GM23338 (cell line): ENCODE results near the gene SLC6A3. TPM values are rescaled to one million over a fixed set of nuclear protein-coding genes. Genes with fewer than 3 reads are reported as not detected.

ENCODE experiments used
- ATAC-seq: fragments of 200-7000 bp; cut with Tn5 transposase; 3 replicates; pipeline ENCODE4 v1.9.1; 2020
- DNase-seq: peaks from one replicate; pipeline ENCODE4 v3.0.0-alpha.2; 2015; ENCODE audit warnings: low spot score
- H2AFZ ChIP-seq: fragments of 200-600 bp; sonication (generic); 2 replicates; pipeline ENCODE4 v1.8.0; 2016; ENCODE audit warnings: antibody characterized with exemption, mild to moderate bottlenecking, moderate library complexity
- H3F3A ChIP-seq: fragments of 200-600 bp; sonication (generic); replicated peaks from 2 replicates; pipeline ENCODE4 v1.8.0; 2017; ENCODE audit warnings: antibody characterized with exemption, mixed run types, low read depth
- H3K27ac ChIP-seq: fragments of 200-600 bp; sonication (generic); 2 replicates; pipeline ENCODE4 v1.6.1; 2016; ENCODE audit warnings: low read depth
- H3K27me3 ChIP-seq: fragments of 200-600 bp; sonication (generic); 2 replicates; pipeline ENCODE4 v1.8.0; 2016; ENCODE audit warnings: mild to moderate bottlenecking, mixed run types, moderate library complexity; ENCODE audit not compliant: insufficient read depth
- H3K36me3 ChIP-seq: fragments of 200-600 bp; sonication (generic); 2 replicates; pipeline ENCODE4 v1.8.0; 2016; ENCODE audit warnings: mild to moderate bottlenecking; ENCODE audit not compliant: insufficient read depth
- H3K4me1 ChIP-seq: fragments of 200-600 bp; sonication (generic); 2 replicates; pipeline ENCODE4 v1.8.0; 2016; ENCODE audit warnings: mild to moderate bottlenecking, moderate library complexity; ENCODE audit not compliant: insufficient read depth
- H3K4me2 ChIP-seq: fragments of 200-600 bp; sonication (generic); 2 replicates; pipeline ENCODE4 v1.7.1; 2017; ENCODE audit warnings: mixed run types
- H3K4me3 ChIP-seq: fragments of 200-600 bp; sonication (generic); 2 replicates; pipeline ENCODE4 v1.6.1; 2016; ENCODE audit warnings: mixed run types
- H3K79me2 ChIP-seq: fragments of 200-600 bp; sonication (generic); replicated peaks from 2 replicates; pipeline ENCODE4 v1.8.0; 2017; ENCODE audit warnings: mild to moderate bottlenecking; ENCODE audit not compliant: insufficient read depth
- H3K9me2 ChIP-seq: fragments of 200-600 bp; sonication (generic); 2 replicates; pipeline ENCODE4 v1.8.0; 2017; ENCODE audit not compliant: insufficient read depth
- H4K20me1 ChIP-seq: fragments of 200-600 bp; sonication (generic); replicated peaks from 2 replicates; pipeline ENCODE4 v1.8.0; 2017; ENCODE audit warnings: mild to moderate bottlenecking; ENCODE audit not compliant: insufficient read depth
- H3K27ac Mint-ChIP-seq: 2 replicates; pipeline ENCODE4 v1.8.0; 2020; ENCODE audit warnings: inconsistent platforms, mild to moderate bottlenecking, moderate library complexity, mixed read lengths
- H3K27me3 Mint-ChIP-seq: 3 replicates; pipeline ENCODE4 v1.8.0; 2022; ENCODE audit warnings: low read depth, mild to moderate bottlenecking, moderate library complexity, mixed read lengths, inconsistent platforms; ENCODE audit not compliant: insufficient read depth, poor library complexity
- H3K36me3 Mint-ChIP-seq: 3 replicates; pipeline ENCODE4 v1.8.0; 2021; ENCODE audit warnings: low read depth, mild to moderate bottlenecking, inconsistent platforms, moderate library complexity, mixed read lengths
- H3K4me1 Mint-ChIP-seq: 3 replicates; pipeline ENCODE4 v1.8.0; 2020; ENCODE audit warnings: mild to moderate bottlenecking, inconsistent platforms, mixed read lengths
- H3K4me3 Mint-ChIP-seq: 3 replicates; pipeline ENCODE4 v1.8.0; 2021; ENCODE audit warnings: moderate library complexity, mild to moderate bottlenecking, inconsistent platforms, mixed read lengths
- H3K9me3 Mint-ChIP-seq: 3 replicates; pipeline ENCODE4 v1.8.0; 2020; ENCODE audit warnings: moderate library complexity, mild to moderate bottlenecking, inconsistent platforms, mixed read lengths
- EZH2 ChIP-seq: fragments of 200-600 bp; sonication (generic); IDR thresholded peaks from one replicate; pipeline ENCODE4 v1.8.0; 2017; ENCODE audit warnings: antibody characterized with exemption, mild to moderate bottlenecking, low read depth; ENCODE audit not compliant: unreplicated experiment
- EZH2phosphoT487 ChIP-seq: fragments of 200-600 bp; sonication (generic); IDR thresholded peaks from one replicate; pipeline ENCODE4 v1.8.1; 2018; ENCODE audit warnings: antibody characterized with exemption; ENCODE audit not compliant: unreplicated experiment
- JUNB ChIP-seq: IDR thresholded peaks from one replicate; pipeline ENCODE4 v1.6.1; 2016; ENCODE audit warnings: antibody characterized with exemption; ENCODE audit not compliant: unreplicated experiment
- NANOG ChIP-seq: IDR thresholded peaks from 2 replicates; pipeline ENCODE4 v1.6.1; 2016; ENCODE audit warnings: antibody characterized with exemption, borderline replicate concordance
- POLR2AphosphoS5 ChIP-seq: IDR thresholded peaks from 2 replicates; pipeline ENCODE4 v1.6.1; 2016; ENCODE audit warnings: antibody characterized with exemption, low read depth
- ZNF114 ChIP-seq: fragments of 250-450 bp; sonication (Bioruptor Pico); IDR thresholded peaks from 2 replicates; pipeline ENCODE4 v1.5.0; 2020; ENCODE audit warnings: mild to moderate bottlenecking, moderate library complexity
- ZNF331 ChIP-seq: fragments of 250-450 bp; sonication (Bioruptor Pico); IDR thresholded peaks from 2 replicates; pipeline ENCODE4 v1.5.0; 2020; ENCODE audit warnings: low read depth, mild to moderate bottlenecking, moderate library complexity
- polyA plus RNA-seq: library from polyadenylated mRNA; unstranded; fragments of >200 nt; fragmentation: Nextera tagmentation; extraction: Ambion mirVana; gene quantifications from 2 replicates; pipeline ENCODE4 v1.2.1, GENCODE V29; 2016
- total RNA-seq: library from RNA; depleted of rRNA; stranded (reverse); fragments of >200 nt; shearing (Covaris generic); gene quantifications from 2 replicates; pipeline ENCODE4 v1.2.3, GENCODE V29; 2014
- TF ChIP-seq, protein P1 (sequence below): fragments of 250-450 bp; sonication (Bioruptor Pico); IDR thresholded peaks from 2 replicates; pipeline ENCODE4 v1.5.0; 2020; ENCODE audit warnings: mild to moderate bottlenecking, moderate library complexity
- TF ChIP-seq, protein P2 (sequence below): IDR thresholded peaks from 2 replicates; pipeline ENCODE4 v1.6.1; 2016; ENCODE audit warnings: antibody characterized with exemption
- TF ChIP-seq, protein P3 (sequence below), 2 experiments: fragments of 200-600 bp in 1 of 2; sonication (generic) in 1 of 2; conservative IDR thresholded peaks; 2 replicates each; pipeline versions ENCODE4 v1.5.1 to v1.6.1; 2016 to 2017; ENCODE audit warnings: antibody characterized with exemption in 2 of 2, low read depth in 2 of 2, mild to moderate bottlenecking in 2 of 2, moderate library complexity in 1 of 2

SLC6A3 gene
- total and polyA plus RNA-seq, 2 experiments from 2014 or later = 0.76 to 1.0 TPM

DNA sequence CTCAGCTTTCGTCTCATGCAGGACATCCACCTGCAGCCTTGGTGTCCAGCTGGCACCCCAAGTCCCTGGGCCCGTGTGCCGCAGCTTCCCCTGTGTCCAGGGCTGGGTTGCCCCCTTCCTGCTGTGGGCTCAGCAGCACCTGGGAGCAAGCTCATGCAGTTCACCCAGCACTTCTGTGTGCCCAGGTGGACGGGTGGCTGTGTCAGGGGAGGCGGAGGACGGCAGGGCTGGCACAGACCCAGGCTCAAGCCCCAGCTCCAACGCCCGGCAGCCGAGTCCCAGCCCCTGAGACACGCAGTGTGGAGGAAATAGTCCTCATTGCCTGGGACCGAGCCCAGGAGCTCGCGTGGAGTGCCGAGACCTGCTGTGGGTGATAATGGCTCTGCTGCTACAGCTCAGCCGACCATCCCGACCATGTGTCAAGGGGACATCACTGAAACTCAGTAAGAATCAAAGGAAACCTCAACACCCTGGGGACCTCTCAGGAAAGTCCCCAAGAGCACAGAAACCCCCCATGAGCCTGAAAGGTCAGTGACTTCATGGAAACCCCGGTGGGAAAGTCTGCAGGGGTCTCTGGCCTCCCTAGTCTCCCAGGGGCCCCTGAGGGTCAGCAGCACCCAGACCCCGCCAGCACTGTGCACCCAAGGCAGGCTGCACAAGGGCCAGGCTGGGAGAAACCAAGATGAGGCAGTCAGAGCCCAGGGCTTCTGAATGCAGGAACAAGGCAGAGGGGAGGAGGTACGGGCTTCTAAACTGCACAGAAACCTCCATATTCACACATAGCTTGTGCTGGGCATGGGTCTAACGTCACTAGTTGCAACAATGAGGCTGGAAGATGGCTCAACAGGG lies 39.7 kb upstream of the SLC6A3 start:
- Histone ChIP-seq H2AFZ (no peak overlapping the region), H3K9me2 (no peaks in the 10 kb centered on the region), H3K36me3 (peaks cover 14% of the 10 kb centered on the region), H3K79me2 (0 out of 2 replicates have a peak, but pooled peaks cover 11% of the 10 kb centered on the region), H3K4me2 (no peak overlapping the region), H3K4me3 (no peak overlapping the region), H3F3A (peaks cover 8% of the 10 kb centered on the region; the same call in 1 of the 2 replicates), H3K27me3 (no peaks in the 10 kb centered on the region), H3K27ac (no peak overlapping the region), H3K4me1 (no peaks in the 10 kb centered on the region), H4K20me1 (peaks cover 4% of the 10 kb centered on the region; the same call in 1 of the 2 replicates)
- DNase-seq (no peak), ATAC-seq (no peak)
- no peak overlapping the region for H3K4me3 Mint-ChIP-seq
- H3K27me3 Mint-ChIP-seq = peaks cover 11% of the 10 kb centered on the region
- H3K27ac Mint-ChIP-seq = peak overlapping the region; percentile 62
- H3K9me3 Mint-ChIP-seq = no peaks in the 10 kb centered on the region; the same call in 2 of the 3 replicates
- peaks cover 62% of the 10 kb centered on the region for H3K36me3 Mint-ChIP-seq
- H3K4me1 Mint-ChIP-seq = peaks cover 5% of the 10 kb centered on the region; the same call in 1 of the 3 replicates
- TF ChIP-seq ZNF331 (CRISPR knock-in tag) (no peak), EZH2 (no peak), NANOG (no peak)

DNA sequence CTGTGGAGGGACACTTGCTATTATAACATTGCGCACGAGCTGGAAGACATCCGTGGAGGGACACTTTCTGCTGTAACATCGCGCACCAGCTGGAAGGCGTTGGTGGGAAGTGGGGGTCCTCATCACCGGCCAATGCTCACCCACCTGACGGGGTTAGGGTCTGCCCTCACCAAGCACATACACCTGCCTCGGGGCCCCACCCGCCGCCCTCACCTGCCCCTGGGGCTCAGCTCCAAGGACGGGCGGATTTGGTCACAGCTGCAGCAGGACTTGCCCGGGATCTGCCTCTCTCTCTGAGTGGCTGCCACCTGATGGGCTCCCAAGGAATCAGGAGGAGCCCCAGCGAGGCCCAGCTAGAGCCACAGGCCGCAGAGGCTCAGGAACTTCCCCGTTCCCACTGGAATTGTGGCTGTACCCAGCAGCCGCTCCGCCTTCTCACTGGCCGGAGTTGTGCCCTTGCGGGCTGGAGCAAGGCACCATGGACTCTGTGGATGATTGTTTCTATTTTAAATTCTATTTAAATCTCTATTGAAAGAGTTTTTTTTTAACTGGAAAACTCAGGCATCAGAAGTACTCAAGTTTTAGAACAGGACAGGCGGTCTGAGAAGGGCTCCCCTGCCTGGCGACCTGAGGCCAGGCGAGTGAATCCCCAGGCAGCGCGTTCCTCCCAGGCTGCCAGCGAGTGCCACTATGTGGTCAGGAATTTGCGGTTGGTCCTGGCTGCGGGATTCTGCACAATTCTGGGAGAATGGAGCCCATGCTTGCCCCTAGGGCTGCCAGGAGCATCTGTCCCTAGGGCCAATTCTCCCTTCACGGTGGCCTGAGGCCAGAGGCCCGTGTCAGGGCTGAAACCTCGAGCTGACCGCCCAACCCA lies 38.9 kb upstream of the SLC6A3 start:
- Histone ChIP-seq H3K79me2 (peaks cover 13% of the 10 kb centered on the region; the same call in 1 of the 2 replicates), H3K9me2 (no peaks in the 10 kb centered on the region), H3K4me3 (no peak overlapping the region), H4K20me1 (peaks cover 4% of the 10 kb centered on the region; the same call in 1 of the 2 replicates), H3K36me3 (peaks cover 14% of the 10 kb centered on the region), H3K4me1 (no peaks in the 10 kb centered on the region), H3K4me2 (no peak overlapping the region), H3F3A (peaks cover 6% of the 10 kb centered on the region; the same call in 1 of the 2 replicates), H2AFZ (no peak overlapping the region), H3K27ac (0 out of 2 replicates have a peak overlapping the region, but pooled peaks have one; percentile 66), H3K27me3 (no peaks in the 10 kb centered on the region)
- no peak overlapping the region for H3K27ac Mint-ChIP-seq
- peaks cover 11% of the 10 kb centered on the region for H3K27me3 Mint-ChIP-seq
- H3K36me3 Mint-ChIP-seq = peaks cover 58% of the 10 kb centered on the region
- ATAC-seq (no peak), DNase-seq (no peak)
- no peaks in the 10 kb centered on the region; the same call in 2 of the 3 replicates for H3K9me3 Mint-ChIP-seq
- H3K4me3 Mint-ChIP-seq = no peak overlapping the region
- peaks cover 5% of the 10 kb centered on the region; the same call in 1 of the 3 replicates for H3K4me1 Mint-ChIP-seq
- TF ChIP-seq ZNF114 (CRISPR knock-in tag) (no peak), JUNB (no peak), POLR2AphosphoS5 (no peak), EZH2phosphoT487 (no peak)
- TF ChIP-seq, protein P1, sequence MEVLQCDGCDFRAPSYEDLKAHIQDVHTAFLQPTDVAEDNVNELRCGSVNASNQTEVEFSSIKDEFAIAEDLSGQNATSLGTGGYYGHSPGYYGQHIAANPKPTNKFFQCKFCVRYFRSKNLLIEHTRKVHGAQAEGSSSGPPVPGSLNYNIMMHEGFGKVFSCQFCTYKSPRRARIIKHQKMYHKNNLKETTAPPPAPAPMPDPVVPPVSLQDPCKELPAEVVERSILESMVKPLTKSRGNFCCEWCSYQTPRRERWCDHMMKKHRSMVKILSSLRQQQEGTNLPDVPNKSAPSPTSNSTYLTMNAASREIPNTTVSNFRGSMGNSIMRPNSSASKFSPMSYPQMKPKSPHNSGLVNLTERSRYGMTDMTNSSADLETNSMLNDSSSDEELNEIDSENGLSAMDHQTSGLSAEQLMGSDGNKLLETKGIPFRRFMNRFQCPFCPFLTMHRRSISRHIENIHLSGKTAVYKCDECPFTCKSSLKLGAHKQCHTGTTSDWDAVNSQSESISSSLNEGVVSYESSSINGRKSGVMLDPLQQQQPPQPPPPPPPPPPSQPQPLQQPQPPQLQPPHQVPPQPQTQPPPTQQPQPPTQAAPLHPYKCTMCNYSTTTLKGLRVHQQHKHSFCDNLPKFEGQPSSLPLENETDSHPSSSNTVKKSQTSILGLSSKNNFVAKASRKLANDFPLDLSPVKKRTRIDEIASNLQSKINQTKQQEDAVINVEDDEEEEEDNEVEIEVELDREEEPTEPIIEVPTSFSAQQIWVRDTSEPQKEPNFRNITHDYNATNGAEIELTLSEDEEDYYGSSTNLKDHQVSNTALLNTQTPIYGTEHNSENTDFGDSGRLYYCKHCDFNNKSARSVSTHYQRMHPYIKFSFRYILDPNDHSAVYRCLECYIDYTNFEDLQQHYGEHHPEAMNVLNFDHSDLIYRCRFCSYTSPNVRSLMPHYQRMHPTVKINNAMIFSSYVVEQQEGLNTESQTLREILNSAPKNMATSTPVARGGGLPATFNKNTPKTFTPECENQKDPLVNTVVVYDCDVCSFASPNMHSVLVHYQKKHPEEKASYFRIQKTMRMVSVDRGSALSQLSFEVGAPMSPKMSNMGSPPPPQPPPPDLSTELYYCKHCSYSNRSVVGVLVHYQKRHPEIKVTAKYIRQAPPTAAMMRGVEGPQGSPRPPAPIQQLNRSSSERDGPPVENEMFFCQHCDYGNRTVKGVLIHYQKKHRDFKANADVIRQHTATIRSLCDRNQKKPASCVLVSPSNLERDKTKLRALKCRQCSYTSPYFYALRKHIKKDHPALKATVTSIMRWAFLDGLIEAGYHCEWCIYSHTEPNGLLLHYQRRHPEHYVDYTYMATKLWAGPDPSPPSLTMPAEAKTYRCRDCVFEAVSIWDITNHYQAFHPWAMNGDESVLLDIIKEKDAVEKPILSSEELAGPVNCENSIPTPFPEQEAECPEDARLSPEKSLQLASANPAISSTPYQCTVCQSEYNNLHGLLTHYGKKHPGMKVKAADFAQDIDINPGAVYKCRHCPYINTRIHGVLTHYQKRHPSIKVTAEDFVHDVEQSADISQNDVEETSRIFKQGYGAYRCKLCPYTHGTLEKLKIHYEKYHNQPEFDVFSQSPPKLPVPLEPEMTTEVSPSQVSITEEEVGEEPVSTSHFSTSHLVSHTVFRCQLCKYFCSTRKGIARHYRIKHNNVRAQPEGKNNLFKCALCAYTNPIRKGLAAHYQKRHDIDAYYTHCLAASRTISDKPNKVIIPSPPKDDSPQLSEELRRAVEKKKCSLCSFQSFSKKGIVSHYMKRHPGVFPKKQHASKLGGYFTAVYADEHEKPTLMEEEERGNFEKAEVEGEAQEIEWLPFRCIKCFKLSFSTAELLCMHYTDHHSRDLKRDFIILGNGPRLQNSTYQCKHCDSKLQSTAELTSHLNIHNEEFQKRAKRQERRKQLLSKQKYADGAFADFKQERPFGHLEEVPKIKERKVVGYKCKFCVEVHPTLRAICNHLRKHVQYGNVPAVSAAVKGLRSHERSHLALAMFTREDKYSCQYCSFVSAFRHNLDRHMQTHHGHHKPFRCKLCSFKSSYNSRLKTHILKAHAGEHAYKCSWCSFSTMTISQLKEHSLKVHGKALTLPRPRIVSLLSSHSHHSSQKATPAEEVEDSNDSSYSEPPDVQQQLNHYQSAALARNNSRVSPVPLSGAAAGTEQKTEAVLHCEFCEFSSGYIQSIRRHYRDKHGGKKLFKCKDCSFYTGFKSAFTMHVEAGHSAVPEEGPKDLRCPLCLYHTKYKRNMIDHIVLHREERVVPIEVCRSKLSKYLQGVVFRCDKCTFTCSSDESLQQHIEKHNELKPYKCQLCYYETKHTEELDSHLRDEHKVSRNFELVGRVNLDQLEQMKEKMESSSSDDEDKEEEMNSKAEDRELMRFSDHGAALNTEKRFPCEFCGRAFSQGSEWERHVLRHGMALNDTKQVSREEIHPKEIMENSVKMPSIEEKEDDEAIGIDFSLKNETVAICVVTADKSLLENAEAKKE (CRISPR knock-in tag) = no peak
- TF ChIP-seq, protein P2, sequence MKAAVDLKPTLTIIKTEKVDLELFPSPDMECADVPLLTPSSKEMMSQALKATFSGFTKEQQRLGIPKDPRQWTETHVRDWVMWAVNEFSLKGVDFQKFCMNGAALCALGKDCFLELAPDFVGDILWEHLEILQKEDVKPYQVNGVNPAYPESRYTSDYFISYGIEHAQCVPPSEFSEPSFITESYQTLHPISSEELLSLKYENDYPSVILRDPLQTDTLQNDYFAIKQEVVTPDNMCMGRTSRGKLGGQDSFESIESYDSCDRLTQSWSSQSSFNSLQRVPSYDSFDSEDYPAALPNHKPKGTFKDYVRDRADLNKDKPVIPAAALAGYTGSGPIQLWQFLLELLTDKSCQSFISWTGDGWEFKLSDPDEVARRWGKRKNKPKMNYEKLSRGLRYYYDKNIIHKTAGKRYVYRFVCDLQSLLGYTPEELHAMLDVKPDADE = no peak
- TF ChIP-seq, protein P3, sequence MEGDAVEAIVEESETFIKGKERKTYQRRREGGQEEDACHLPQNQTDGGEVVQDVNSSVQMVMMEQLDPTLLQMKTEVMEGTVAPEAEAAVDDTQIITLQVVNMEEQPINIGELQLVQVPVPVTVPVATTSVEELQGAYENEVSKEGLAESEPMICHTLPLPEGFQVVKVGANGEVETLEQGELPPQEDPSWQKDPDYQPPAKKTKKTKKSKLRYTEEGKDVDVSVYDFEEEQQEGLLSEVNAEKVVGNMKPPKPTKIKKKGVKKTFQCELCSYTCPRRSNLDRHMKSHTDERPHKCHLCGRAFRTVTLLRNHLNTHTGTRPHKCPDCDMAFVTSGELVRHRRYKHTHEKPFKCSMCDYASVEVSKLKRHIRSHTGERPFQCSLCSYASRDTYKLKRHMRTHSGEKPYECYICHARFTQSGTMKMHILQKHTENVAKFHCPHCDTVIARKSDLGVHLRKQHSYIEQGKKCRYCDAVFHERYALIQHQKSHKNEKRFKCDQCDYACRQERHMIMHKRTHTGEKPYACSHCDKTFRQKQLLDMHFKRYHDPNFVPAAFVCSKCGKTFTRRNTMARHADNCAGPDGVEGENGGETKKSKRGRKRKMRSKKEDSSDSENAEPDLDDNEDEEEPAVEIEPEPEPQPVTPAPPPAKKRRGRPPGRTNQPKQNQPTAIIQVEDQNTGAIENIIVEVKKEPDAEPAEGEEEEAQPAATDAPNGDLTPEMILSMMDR (conservative IDR thresholded peaks at IDR 0.05; ENCODE audit: low read depth in 2 of 2) = no peak
